Keratinocyte (primary cell): ENCODE data around the gene ZNF121. TPM values are rescaled to one million over a fixed set of nuclear protein-coding genes. Genes with fewer than 3 reads are reported as not detected.

ENCODE experiments used
- DNase-seq: peaks from one replicate; pipeline ENCODE4 v3.0.0-alpha.2; 2011; ENCODE audit warnings: low read depth, missing footprints, low spot score
- FAIRE-seq: peaks from 2 replicates; lab custom pipeline; 2011; peaks lifted over from hg19 to GRCh38; lab: Jason Lieb, UNC
- H2AFZ ChIP-seq: 2 replicates; pipeline ENCODE4 v1.6.0; 2012; ENCODE audit warnings: low read length, control low read depth, inconsistent platforms; ENCODE audit not compliant: control insufficient read depth
- H3K27ac ChIP-seq: 2 replicates; pipeline ENCODE4 v1.5.1; 2011; ENCODE audit warnings: low read length; ENCODE audit not compliant: control insufficient read depth, insufficient read depth
- H3K27me3 ChIP-seq: 3 replicates; pipeline ENCODE4 v1.6.0; 2011; ENCODE audit warnings: low read length; ENCODE audit not compliant: control insufficient read depth, insufficient read depth; ENCODE audit errors: extremely low read depth
- H3K36me3 ChIP-seq, 2 experiments: 2 replicates in 1 of 2; 3 replicates in 1 of 2; pipeline ENCODE4 v1.5.1; 2011; ENCODE audit warnings: low read length in 2 of 2, mild to moderate bottlenecking in 1 of 2; ENCODE audit not compliant: control insufficient read depth in 2 of 2, insufficient read depth in 2 of 2; ENCODE audit errors: extremely low read depth in 1 of 2
- H3K4me1 ChIP-seq: 3 replicates; pipeline ENCODE4 v1.5.1; 2011; ENCODE audit warnings: low read length; ENCODE audit not compliant: control insufficient read depth, insufficient read depth; ENCODE audit errors: extremely low read depth
- H3K4me2 ChIP-seq: 3 replicates; pipeline ENCODE4 v1.6.0; 2011; ENCODE audit warnings: low read depth, low read length; ENCODE audit not compliant: control insufficient read depth, insufficient read depth; ENCODE audit errors: extremely low read depth
- H3K4me3 ChIP-seq, 3 experiments: fragments of 200-600 bp in 1 of 3; sonication (generic) in 1 of 3; 2 replicates in 2 of 3; 3 replicates in 1 of 3; pipeline ENCODE4 v1.5.1; 2011 to 2016; ENCODE audit warnings: low read length in 3 of 3, mild to moderate bottlenecking in 3 of 3, control low read depth in 2 of 3, inconsistent platforms in 1 of 3, low read depth in 1 of 3, mixed read lengths in 1 of 3, mixed run types in 1 of 3, moderate library complexity in 1 of 3; ENCODE audit not compliant: control insufficient read depth in 2 of 3, insufficient read depth in 2 of 3; ENCODE audit errors: extremely low read depth in 1 of 3
- H3K79me2 ChIP-seq: 2 replicates; pipeline ENCODE4 v1.6.0; 2012; ENCODE audit warnings: low read length; ENCODE audit not compliant: control insufficient read depth, insufficient read depth
- H3K9ac ChIP-seq: 3 replicates; pipeline ENCODE4 v1.6.0; 2011; ENCODE audit warnings: low read length; ENCODE audit not compliant: control insufficient read depth, insufficient read depth; ENCODE audit errors: extremely low read depth
- H3K9me1 ChIP-seq: 3 replicates; pipeline ENCODE4 v1.6.0; 2011; ENCODE audit warnings: low read length; ENCODE audit not compliant: control insufficient read depth, insufficient read depth; ENCODE audit errors: extremely low read depth
- H3K9me3 ChIP-seq: 2 replicates; pipeline ENCODE4 v1.5.1; 2012; ENCODE audit warnings: low read depth, low read length; ENCODE audit not compliant: control insufficient read depth
- H4K20me1 ChIP-seq: 3 replicates; pipeline ENCODE4 v1.6.0; 2011; ENCODE audit warnings: low read length; ENCODE audit not compliant: control insufficient read depth, insufficient read depth; ENCODE audit errors: extremely low read depth
- EZH2 ChIP-seq: IDR thresholded peaks from one replicate; pipeline ENCODE4 v1.6.1; 2012; ENCODE audit warnings: inconsistent platforms, mild to moderate bottlenecking, low read length, moderate library complexity
- dilution Hi-C: fragments of 300-500 bp; cut with MboI; formaldehyde crosslinking; loops from one replicate; pipeline ENCODE4 v1.7.0; 2020; ENCODE audit warnings: low sequenced_read_pairs; ENCODE audit not compliant: extremely low pct_ligation_motif_present
- polyA minus RNA-seq, 3 experiments: library from RNA; depleted of rRNA, polyadenylated mRNA; stranded (reverse); fragments of >200 nt; gene quantifications; 1 replicate in 1 of 3; 2 replicates in 1 of 3; 3 replicates in 1 of 3; pipeline ENCODE4 v1.2.3, GENCODE V29; 2011
- polyA plus RNA-seq, 5 experiments: library from polyadenylated mRNA; depleted of rRNA in 3 of 5; stranded (reverse) in 3 of 5; stranded (forward) in 1 of 5; unstranded in 1 of 5; fragments of >200 nt; gene quantifications; 1 replicate in 1 of 5; 2 replicates in 3 of 5; 3 replicates in 1 of 5; pipeline versions ENCODE4 v1.2.1 to v1.2.3, GENCODE V29; 2011 to 2012; ENCODE audit warnings: missing spikeins in 2 of 5, low read depth in 1 of 5, low replicate concordance in 1 of 5
- TF ChIP-seq, protein P1 (sequence below), 3 experiments: IDR thresholded peaks in 1 of 3; conservative IDR thresholded peaks in 1 of 3; optimal IDR thresholded peaks in 1 of 3; 2 replicates in 2 of 3; 3 replicates in 1 of 3; pipeline versions ENCODE3 to v1.5.1; 2011; ENCODE audit warnings: low read length in 3 of 3, mild to moderate bottlenecking in 3 of 3, moderate library complexity in 2 of 3, control low read depth in 1 of 3, inconsistent platforms in 1 of 3; ENCODE audit not compliant: insufficient read depth in 2 of 3; ENCODE audit errors: extremely low read depth in 1 of 3

Gene ZNF121
- polyA plus RNA-seq: 8.9 to 20.3 TPM (median 17.7 TPM) in 3 replicates
- 7.1 TPM for polyA plus RNA-seq (2011; ENCODE audit: low read depth)
- 4.0 and 7.9 TPM in 2 replicates for polyA plus RNA-seq (2011; cell fraction: cytosol; rRNA removed)
- 42.1 and 48.7 TPM in 2 replicates for polyA plus RNA-seq (2011; cell fraction: nucleus; rRNA removed)
- 14.8 and 18.5 TPM in 2 replicates for polyA plus RNA-seq (2012; ENCODE audit: low replicate concordance)
- polyA minus RNA-seq: 13.7 to 63.0 TPM (median 35.6 TPM) in 3 replicates
- 25.1 TPM for polyA minus RNA-seq (2011; cell fraction: cytosol; rRNA and poly(A)+ RNA removed)
- polyA minus RNA-seq (2011; cell fraction: nucleus; rRNA and poly(A)+ RNA removed): 33.4 and 77.0 TPM in 2 replicates

DNA sequence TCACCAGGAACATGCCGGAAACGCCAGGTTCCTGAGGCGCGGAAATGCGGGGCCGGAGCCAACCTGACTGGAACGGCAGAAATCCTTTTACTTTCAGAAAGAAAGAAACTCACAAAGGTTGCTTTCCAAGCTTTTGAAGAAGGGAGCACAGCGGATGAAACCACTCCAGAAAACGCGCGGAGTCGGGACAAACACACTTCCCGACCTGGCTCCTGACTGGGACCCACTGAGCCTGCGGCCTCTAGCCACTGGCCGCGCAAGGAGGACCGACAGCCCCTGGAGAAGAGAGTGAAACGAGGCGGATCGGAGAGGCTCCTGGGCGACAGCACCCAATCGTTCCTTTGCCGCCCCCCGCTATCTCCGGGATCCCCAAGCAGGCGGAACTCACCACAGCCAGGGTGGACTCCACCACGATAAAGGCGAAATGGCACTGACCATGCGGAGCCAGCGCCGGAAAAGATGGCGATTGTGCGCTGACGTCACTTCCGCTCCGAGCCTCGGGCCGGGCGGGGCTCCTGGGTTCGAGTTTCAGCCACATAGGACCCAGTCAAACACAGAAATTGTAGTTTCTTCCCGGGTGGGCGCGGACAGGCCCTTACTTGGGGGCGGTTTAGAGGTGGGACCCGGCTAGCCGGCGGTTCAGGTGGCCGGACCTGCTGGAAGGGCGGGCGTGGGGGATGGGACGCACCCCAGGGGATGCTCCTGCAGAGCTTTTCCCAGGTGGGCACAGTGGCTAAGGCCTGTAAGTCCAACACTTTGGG is at the start of gene ZNF121:
TSS of gene ZNF121 (minus strand) at position 432 of the 761 bp plus-strand sequence. CDS start 16,407 bp downstream, outside the sequence.
- H3K27me3 ChIP-seq: no peaks in the 10 kb centered on the region
- H3K27ac ChIP-seq: peak within 1 kb of the TSS; percentile 93
- no peaks in the 10 kb centered on the region for H4K20me1 ChIP-seq
- H2AFZ ChIP-seq: peak within 1 kb of the TSS; percentile 93
- H3K9me3 ChIP-seq: peaks cover 3% of the 10 kb centered on the region
- H3K4me2 ChIP-seq: peak within 1 kb of the TSS; percentile 65
- dilution Hi-C loops: no loop called here
- TF ChIP-seq, protein P1, sequence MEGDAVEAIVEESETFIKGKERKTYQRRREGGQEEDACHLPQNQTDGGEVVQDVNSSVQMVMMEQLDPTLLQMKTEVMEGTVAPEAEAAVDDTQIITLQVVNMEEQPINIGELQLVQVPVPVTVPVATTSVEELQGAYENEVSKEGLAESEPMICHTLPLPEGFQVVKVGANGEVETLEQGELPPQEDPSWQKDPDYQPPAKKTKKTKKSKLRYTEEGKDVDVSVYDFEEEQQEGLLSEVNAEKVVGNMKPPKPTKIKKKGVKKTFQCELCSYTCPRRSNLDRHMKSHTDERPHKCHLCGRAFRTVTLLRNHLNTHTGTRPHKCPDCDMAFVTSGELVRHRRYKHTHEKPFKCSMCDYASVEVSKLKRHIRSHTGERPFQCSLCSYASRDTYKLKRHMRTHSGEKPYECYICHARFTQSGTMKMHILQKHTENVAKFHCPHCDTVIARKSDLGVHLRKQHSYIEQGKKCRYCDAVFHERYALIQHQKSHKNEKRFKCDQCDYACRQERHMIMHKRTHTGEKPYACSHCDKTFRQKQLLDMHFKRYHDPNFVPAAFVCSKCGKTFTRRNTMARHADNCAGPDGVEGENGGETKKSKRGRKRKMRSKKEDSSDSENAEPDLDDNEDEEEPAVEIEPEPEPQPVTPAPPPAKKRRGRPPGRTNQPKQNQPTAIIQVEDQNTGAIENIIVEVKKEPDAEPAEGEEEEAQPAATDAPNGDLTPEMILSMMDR (optimal IDR thresholded peaks at IDR 0.05 in 1 of 3, IDR thresholded peaks at IDR 0.05 in 1 of 3, conservative IDR thresholded peaks at IDR 0.05 in 1 of 3; ENCODE audit: extremely low read depth in 1 of 3, insufficient read depth in 2 of 3, low read length in 3 of 3): no peak
- no peak for TF ChIP-seq EZH2
- peaks cover 5 to 10% of the 10 kb centered on the region in 2 experiments for H3K36me3 ChIP-seq
- peak within 1 kb of the TSS; percentile 86 to 93 (median 88) for H3K4me3 ChIP-seq
- FAIRE-seq: no peak
- H3K79me2 ChIP-seq: peaks cover 50% of the 10 kb centered on the region
- H3K9ac ChIP-seq: peak within 1 kb of the TSS; percentile 97
- no peaks in the 10 kb centered on the region for H3K9me1 ChIP-seq
- peaks cover 9% of the 10 kb centered on the region for H3K4me1 ChIP-seq
- peak; percentile 21 for DNase-seq

DNA sequence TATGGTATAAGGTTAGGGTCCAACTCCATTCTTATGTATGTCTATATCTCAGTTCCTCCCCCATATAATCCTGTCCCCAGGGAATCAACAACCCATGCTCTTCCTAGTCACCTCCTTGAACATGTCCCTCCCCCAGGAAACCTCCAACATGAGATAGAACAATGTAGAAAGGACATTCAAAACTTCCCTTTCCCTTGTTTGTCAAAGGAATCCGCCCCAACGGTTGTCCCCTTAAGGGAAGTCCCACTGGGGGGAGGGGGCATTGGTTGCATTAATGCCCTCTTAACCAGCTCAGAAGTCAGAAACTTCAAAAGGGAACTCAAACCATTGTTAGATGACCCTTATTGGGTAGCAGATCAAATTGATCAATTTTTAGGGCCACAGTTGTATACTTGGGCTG is 43.6 kb upstream of the ZNF121 start:
- no peak overlapping the region for H3K27ac ChIP-seq
- no peak for TF ChIP-seq EZH2
- TF ChIP-seq, protein P1 (optimal IDR thresholded peaks at IDR 0.05 in 1 of 3, IDR thresholded peaks at IDR 0.05 in 1 of 3, conservative IDR thresholded peaks at IDR 0.05 in 1 of 3; ENCODE audit: extremely low read depth in 1 of 3, insufficient read depth in 2 of 3, low read length in 3 of 3): no peak
- no peak overlapping the region for H3K4me3 ChIP-seq
- no peaks in the 10 kb centered on the region for H3K79me2 ChIP-seq
- FAIRE-seq (no peak), DNase-seq (no peak)
- no peaks in the 10 kb centered on the region for H3K27me3 ChIP-seq
- no peaks in the 10 kb centered on the region for H3K9me1 ChIP-seq
- peaks cover 8 to 11% of the 10 kb centered on the region in 2 experiments for H3K36me3 ChIP-seq
- no peaks in the 10 kb centered on the region for H4K20me1 ChIP-seq
- H3K4me2 ChIP-seq: no peak overlapping the region
- H3K9me3 ChIP-seq: no peaks in the 10 kb centered on the region
- no peak overlapping the region for H3K9ac ChIP-seq
- peaks cover 3% of the 10 kb centered on the region for H3K4me1 ChIP-seq
- dilution Hi-C loops: no loop called here
- no peak overlapping the region for H2AFZ ChIP-seq
